ENCODE results near the gene GPC5.

GPC5 gene

DNA sequence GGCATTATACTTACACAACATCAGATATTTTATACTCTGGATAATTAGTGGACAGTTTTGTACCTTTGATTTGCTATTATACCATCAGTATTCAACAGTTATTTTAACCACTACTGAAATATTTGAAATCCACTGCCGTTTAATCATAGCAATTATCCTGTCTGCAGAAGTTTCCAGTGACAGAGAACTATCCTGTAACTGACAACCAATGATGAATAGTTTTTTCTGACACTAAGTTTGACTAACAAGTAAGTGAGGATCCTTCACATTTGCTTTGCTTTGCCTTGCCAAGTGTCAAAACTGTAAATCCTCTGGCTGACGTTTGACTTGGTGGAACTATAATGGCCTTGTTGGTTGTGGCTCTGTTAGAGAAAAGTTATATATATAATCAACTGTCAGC is 410.7 kb downstream of the GPC5 start:
- ChIA-PET CTCF (no interaction called here), POLR2A (no interaction called here)
- no peak for DNase-seq (ENCODE audit: extremely low spot score)
- TF ChIP-seq CTCF (IDR thresholded peaks at IDR 0.05; ENCODE audit: control extremely low read depth, extremely low read depth, low read depth, missing control alignments): no peak

DNA sequence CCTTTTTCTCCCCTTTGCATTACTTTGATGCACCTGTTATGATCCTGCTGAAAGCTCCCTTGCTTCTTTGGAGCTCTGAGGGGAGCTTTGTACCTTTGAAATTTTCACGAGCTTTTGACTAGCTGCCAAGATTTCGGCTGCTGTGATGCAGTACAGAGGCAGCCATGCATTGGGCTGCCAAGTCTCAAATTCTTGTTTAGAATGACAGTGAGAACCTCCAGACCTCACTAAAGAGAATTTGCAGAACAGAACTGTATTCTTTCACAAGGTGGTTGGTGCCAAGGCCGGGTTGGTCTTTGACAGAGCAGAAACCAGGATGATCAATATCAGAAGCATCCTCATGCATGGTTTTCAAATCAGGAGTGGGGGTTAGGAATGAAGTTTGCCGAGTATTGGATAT is 414.8 kb downstream of the GPC5 start:
- POLR2A ChIA-PET: no interaction called here
- no peak for DNase-seq (ENCODE audit: extremely low spot score)
- TF ChIP-seq CTCF (IDR thresholded peaks at IDR 0.05; ENCODE audit: control extremely low read depth, extremely low read depth, low read depth, missing control alignments): no peak
- CTCF ChIA-PET: interaction anchor here (1.4 kb wide), 1 partner anchor 9 kb away, joined by 3 read pairs; no protein-coding TSS in a partner anchor

GRCh38 chr13:91816263-91816807 is 417.9 kb downstream of the GPC5 start:
- no peak for TF ChIP-seq CTCF (IDR thresholded peaks at IDR 0.05; ENCODE audit: control extremely low read depth, extremely low read depth, low read depth, missing control alignments)
- CTCF ChIA-PET: interaction anchor here (1.0 kb wide), 1 partner anchor 16 kb away, joined by 3 read pairs; no protein-coding TSS in a partner anchor
- no peak for DNase-seq (ENCODE audit: extremely low spot score)
- POLR2A ChIA-PET: no interaction called here

DNA sequence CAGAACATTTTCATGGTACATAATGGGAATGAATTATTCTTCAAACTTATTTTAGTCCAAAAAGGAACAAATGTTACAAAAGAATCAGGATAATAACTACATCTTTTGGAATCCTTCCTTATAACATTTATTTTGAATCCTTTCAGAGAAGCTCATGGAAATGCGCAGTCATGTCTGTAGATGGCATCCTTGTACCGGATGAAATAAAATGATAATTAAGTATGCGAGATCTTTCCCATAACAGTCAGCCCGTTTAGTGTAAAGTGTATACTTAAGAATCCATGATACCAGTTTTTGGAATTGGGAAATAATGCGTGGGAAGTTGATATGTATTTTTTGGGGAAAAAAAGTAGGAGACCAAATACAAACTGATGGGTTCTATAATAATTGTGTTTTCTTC is 418.8 kb downstream of the GPC5 start:
- ChIA-PET POLR2A (no interaction called here), CTCF (interaction anchor here (1.0 kb wide), 1 partner anchor 15 kb away, joined by 3 read pairs; no protein-coding TSS in a partner anchor)
- no peak for DNase-seq (ENCODE audit: extremely low spot score)
- TF ChIP-seq CTCF (IDR thresholded peaks at IDR 0.05; ENCODE audit: control extremely low read depth, extremely low read depth, low read depth, missing control alignments): peak; percentile 16

GRCh38 chr13:91824416-91824815 is 426.0 kb downstream of the GPC5 start:
- DNase-seq (ENCODE audit: extremely low spot score): no peak
- no peak for TF ChIP-seq CTCF (IDR thresholded peaks at IDR 0.05; ENCODE audit: control extremely low read depth, extremely low read depth, low read depth, missing control alignments)
- CTCF ChIA-PET: no interaction called here
- POLR2A ChIA-PET: no interaction called here

GRCh38 chr13:91825516-91825915 is 427.1 kb downstream of the GPC5 start:
- ChIA-PET CTCF (no interaction called here), POLR2A (no interaction called here)
- no peak for DNase-seq (ENCODE audit: extremely low spot score)
- TF ChIP-seq CTCF (IDR thresholded peaks at IDR 0.05; ENCODE audit: control extremely low read depth, extremely low read depth, low read depth, missing control alignments): no peak

DNA sequence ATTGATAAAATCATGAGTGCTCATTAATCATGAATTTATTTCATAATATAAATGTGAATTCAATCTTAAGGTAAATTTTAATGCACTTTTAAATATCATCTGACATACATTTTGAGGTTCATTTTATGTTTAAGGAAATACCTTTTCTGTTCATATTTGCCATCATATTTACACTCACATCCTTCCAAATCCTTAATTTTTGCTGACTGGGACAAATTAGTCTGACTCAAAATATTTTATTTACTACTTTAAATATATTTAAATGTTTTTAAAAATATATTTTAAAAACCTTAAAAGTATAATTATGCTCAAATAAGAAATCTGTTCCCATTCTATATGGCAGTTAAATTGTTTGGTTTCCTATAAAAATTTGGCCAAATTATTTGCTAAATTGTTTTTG is 438.1 kb downstream of the GPC5 start:
- POLR2A ChIA-PET: no interaction called here
- TF ChIP-seq CTCF (IDR thresholded peaks at IDR 0.05; ENCODE audit: control extremely low read depth, extremely low read depth, low read depth, missing control alignments): no peak
- CTCF ChIA-PET: no interaction called here
- no peak for DNase-seq (ENCODE audit: extremely low spot score)

All from GM10248 (cell line).